Activated CD4-positive, alpha-beta T cell treated with anti-CD3 and anti-CD28 coated beads, Interleukin-2, amount 50 U/mL, for 16 hours (primary cell): ENCODE measurements around the gene EIF2B2.
"Not testable (repeated sequence)": the region's sequence is repeated elsewhere in the genome, so short reads cannot be mapped to it uniquely, and the experiment has no call there.

Experiments used
- DNase-seq: peaks from one replicate; pipeline ENCODE4 v3.0.0-alpha.2; 2020

EIF2B2 gene

DNA sequence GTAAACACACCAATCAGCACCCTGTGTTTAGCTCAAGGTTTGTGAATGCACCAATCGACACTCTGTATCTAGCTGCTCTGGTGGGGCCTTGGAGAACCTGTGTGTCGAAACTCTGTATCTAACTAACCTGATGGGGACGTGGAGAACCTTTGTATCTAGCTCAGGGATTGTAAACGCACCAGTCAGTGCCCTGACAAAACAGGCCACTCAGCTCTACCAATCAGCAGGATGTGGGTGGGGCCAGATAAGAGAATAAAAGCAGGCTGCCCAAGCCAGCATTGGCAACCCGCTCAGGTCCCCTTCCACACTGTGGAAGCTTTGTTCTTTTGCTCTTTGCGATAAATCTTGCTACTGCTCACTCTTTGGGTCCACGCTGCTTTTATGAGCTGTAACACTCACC, 6.9 kb upstream of the EIF2B2 start:
- not testable (repeated sequence) for DNase-seq

DNA sequence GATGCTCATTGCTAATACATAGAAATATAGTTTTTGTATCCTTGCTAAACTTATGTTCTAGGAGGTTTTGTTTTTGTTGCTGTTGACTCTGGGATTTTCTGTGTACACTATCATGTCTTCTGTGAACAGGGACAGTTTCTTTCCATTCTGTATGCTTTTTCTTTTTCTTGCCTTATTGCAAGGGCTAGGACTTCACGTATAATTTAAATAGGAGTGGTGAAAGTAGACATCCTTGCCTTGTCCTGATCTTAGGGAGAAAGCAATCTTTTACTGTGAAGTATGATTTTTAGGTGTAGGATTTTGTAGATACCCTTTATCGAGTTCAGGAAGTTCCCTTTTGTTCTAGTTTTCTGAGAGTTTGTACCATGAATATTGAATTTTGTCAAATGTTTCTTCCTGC, 1.5 kb upstream of the EIF2B2 start:
- no peak for DNase-seq

DNA sequence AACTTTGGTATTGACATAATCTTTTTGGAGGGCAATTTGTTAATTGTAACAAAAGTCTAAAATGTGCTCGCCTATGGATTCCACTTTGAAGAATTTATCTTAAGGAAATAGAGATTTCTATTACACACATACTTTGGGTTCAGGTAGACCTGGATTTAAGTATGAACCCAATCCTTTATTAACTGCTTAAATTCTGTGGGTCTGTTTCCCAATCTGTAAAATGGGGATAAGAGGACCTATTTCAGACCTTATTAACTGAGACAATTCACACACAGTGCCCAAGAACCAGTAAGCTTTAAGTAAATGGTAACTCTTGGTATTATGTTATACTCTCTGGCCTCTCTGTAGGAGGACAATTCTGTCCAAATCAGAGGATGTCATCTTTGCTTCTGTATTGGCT, 822 bp upstream of the EIF2B2 start:
- DNase-seq: no peak

DNA sequence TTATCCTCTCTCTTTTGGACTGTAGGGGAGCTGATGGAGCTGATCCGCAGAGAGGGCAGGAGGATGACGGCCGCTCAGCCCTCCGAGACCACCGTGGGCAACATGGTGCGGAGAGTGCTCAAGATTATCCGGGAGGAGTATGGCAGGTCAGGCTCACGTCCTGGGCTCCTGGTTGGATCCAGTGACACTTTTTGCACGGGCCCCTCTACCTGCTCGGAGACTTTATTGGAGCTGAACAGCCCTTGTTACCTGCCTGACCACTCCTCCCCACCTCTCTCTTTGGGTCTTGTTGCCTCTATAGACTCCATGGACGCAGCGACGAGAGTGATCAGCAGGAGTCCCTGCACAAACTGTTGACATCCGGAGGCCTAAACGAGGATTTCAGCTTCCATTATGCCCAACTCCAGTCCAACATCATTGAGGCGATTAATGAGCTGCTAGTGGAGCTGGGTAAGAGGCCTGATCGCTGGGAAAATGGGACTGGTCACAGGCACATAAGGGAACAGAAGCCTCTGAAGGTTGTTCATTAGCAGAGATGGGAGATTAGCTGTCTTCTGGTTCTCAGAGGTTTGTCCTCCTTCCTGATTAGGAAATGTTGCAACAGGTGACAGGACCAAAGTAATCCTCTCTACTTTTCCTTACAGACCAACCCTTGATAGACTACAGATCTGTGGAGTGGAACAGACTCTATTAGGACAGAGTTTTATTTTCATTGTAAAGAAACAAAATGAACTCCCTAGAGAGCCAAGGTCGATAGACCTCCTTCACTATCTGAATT, 718 bp downstream of the EIF2B2 start:
- DNase-seq: peak; percentile 13

DNA sequence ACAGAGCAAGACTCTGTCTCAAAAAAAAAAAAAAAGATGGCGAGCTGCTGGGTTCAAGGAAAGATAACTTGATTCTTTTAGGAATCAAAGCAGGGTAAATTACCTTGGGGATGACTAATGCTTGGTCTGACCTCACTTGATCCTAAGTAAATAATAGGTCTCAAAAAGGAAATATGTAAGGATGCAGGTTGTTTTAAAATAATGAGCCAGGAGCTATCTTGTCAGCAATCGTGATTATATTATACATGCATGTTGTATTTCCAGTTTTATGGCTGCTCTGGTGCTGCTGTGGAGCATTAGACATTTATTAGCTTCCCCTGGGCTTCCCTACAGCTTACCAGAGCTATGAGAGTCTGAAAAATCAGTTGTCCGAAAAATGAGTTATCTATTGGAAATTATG, 2.6 kb downstream of the EIF2B2 start:
- DNase-seq: no peak

DNA sequence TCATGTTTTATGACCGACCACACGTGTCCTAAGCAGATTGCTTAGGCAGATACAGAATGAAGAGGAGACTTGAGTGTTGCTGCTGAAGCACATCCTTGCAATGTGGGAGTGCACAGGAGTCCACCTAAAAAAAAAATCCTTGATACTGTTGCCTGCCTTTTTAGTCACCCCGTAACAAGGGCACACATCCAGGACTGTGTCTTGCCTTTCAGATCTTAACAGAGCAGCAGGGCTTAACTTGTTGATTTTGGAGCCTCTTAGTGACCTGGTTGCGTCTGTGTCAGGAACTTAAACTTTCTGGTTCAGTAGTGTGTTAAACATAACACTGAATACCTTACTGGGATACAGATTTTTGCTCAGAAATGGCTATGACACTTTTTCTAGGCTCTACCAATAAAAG, 6.5 kb downstream of the EIF2B2 start:
- DNase-seq: no peak

DNA sequence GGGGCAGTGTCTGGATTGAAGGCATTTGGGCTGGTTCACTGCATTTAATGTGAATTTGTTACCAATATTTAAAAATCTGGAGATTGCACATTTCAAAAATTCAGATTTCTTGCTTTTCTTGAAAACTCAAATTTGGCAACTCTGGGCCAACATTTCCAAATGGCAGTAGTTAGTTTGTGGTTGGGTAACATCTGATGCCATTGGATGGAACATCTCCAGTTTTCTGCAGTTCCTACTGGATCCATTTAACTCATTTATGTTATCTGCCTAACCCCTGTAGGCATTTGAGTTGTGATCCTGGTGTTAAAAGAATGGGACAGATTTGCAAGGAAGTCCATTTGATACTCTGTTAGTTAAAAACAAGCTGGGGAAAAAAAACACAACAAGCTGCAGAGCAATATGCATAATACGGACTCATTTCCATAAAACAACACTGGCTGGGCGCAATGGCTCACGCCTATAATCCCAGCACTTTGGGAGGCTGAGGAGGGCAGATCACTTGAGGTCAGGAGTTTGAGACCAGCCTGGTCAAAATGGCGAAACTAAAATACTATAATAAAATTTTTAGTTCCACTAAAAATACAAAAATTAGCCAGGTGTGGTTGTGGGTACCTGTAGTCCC, 7.9 kb downstream of the EIF2B2 start:
- no peak for DNase-seq

DNA sequence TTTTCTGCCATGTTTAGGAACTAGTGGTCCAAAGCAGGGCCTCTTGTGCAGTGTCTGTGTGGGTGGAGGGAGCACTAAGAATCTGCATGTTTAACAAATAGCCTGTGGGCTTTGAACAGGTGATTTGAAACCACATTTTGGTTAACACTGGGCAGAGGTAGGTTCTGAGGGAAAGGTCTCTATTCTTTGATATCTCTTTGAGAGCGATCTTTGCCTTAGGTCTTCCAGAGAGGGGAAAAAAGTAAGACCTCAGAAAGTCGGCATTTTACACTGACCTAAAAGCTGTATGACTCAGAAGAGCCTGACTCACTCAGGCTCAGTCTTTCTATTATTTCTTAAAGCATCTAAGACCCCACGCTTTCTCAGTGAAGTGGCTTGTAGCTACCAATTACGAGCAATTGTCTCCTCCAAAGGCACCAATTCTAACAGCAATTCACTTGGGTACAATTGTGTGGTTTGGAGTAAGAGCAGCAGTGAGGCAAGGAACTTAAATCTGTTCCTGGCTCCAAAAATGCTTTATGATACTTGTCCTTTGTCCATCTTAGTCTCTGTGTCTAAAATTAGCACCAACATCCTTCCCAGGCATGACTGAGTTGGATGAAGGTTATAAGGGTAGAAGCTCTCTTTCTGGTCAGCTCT, 8.8 kb downstream of the EIF2B2 start:
- peak; percentile 29 for DNase-seq

DNA sequence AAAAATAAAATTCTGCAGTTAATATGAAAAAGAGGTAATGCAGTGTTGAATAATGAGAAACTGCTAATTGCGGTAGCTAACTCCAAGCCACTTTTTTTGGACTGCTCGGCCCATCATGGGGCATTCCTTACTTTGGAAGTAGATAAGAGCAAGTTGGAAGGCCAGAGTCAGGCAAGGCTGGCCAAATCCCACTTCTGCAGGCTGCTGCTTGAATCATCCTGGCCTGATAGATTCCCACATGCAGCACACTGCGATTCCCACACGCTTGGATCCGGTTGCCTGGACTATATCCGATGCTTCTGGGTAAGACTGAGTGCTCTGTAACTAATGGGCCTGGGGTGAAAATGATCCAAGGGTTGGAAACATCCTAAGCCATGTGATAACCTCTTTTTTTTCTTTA, 10.6 kb downstream of the EIF2B2 start:
- no peak for DNase-seq

DNA sequence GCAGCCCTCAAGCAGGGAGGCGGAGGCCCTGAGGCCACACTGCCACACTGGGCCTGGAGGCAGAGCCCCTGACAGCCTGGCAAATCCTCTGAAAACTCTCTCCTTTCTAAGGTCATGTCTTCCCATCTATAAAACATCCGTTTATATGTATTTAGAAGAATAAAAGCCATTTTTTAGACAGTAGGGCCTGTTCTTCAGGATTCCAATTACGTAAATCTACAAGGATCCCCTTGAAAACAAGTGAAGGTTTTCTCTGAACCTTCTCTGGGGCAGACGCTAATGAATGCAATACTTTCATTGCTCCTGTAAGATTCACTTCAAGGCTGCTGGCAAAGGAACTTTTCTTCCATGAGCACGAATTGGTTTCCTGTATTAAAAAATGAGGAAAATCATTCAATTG, 12.8 kb downstream of the EIF2B2 start:
- DNase-seq: no peak

DNA sequence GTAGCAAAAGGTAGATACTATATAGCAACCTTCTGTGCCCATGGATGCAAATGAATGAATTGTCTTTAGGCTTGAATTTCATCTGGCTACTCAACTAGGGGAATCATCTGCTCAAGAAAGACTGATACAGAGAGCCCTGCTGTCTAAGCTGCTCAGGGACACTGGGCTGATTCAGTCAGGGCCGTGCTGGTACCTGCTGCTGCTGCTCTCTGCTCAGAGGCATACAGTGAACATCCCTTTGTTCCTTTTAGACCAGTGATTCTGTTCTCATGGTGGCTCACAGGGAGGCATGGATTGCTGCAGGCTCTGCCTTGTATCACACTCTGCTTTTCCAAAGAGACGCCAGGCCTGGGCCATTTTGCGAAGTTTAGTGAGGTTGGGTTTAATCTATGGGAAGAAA, 14.1 kb downstream of the EIF2B2 start:
- DNase-seq: no peak

DNA sequence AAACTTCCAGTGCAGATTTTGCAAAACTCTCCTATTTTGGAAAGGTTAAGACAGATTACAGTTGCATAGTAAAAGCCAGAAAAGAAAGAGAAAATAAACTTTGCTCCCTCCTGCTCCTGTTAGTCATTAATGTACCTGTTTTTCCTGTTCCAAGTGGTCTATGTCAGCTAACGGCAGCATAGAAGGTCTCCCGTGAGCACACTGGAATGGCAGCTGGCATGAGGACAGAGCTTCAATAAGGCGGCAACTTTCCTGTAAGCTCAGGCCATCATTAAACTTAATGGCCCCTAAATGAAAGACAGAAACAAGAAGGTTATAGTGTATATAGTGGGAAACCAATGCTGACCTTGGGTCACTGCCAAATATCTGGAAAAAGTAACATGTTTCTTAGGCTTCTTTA, 16.0 kb downstream of the EIF2B2 start:
- no peak for DNase-seq

DNA sequence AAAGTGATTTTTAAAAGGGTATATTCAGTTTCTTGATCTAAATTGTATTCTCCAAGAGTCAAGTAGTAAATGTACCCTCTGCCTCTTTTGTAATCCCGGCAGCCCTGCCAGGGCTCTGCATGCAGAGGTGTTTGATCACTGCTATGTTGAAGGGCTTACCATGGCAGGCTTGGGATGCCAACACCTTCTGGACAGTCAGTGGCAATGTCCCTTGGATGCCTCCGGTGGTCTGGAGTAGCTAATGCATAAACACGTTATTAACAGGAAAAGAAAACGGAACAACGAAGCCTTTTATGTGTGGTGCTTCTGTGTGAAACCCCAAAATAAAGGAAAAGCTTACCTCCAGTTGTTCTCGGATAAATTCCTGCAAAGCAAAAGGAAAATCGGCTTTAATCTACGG, 19.9 kb downstream of the EIF2B2 start:
- DNase-seq: no peak

DNA sequence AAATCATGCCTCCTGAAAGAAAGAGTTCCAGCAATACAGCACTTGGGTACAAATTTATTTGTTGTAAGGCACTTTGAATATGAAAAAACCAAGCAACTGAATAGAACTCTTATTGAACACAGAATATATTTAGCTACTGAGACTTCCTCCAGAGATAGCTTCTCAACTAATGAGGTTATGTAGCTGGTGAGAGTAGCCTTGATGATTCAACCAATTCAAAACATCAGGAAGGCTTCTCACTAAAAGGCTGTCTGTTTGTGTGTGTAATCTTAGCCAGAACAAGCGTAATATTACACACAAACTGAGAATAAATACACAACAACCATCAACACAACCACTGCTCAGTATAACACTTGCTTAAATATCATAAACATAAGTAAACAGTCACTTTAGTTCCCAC, 20.4 kb downstream of the EIF2B2 start:
- DNase-seq: no peak

DNA sequence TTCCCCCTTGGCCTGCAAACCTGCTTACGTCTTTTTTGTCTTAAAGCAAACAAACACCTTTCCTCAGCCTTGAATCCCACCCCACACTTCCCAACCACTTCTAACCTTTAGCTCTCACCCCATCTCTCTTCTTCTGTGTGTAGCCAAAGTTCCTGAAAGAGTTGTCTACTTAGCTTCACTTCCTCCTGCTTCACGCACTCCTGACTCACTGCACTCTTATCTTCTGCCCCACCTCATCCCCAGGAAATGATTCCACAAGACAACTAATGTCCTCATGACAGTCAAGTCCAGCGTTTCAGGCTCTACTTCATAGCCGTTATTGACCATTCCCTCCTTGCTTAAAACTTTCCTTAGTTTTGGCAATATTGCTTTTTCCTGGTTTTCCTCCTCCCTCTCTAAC, 22.4 kb downstream of the EIF2B2 start:
- DNase-seq: no peak

DNA sequence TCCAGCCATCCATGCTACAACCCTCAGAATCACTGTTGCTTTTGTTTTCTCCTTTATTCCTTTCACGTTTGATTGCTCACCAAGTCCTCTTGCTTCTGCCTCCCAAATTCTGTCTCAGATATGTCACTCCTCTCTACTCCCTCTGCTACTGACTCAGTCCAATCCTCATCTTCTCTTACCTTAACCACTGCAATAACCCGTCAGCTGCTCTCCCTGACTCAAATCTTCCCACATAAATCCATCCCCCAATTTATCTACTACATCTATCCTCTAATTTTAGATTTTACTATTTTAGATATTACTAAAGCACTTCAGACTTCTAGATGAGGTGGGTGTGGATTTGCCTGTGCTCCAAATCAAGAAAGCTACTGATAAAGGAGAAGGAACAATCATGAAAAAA, 23.2 kb downstream of the EIF2B2 start:
- DNase-seq: no peak

DNA sequence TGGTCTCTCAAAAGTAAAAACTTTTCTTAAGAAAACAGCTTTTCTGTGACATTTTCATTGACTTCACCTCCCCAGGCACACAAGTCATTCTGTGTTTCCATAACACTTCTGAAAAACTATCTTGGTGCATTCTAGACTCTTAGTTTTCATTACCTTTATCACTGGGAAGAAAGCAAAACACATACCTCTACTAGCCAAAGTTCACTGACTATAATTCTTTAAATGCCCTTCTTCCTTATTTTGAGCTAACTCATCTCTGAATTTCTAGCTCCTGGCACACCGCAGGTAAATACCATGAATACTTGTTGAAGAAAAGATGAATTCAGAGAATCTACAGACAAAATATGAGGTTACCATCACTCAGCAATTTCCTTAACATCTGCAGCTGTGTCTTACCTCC, 27.4 kb downstream of the EIF2B2 start:
- no peak for DNase-seq

DNA sequence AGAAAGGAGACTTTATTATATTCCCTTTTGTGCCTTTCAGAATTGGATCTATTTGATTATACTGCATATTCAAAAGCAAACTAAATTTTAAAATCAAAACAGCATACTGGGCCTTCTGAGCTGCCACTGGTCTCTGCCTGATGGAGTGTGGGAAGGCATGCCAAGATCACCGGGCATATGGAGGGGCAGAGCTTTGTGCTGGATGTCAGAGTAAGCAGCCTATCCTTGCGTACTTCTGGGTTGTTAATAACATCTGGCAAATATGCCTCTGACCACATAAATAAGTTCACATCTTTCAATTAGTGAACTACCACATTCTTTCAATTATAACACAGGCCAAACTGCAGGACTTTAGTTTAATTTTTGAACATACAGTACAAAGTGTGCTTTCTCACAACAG, 30.2 kb downstream of the EIF2B2 start:
- DNase-seq: no peak

DNA sequence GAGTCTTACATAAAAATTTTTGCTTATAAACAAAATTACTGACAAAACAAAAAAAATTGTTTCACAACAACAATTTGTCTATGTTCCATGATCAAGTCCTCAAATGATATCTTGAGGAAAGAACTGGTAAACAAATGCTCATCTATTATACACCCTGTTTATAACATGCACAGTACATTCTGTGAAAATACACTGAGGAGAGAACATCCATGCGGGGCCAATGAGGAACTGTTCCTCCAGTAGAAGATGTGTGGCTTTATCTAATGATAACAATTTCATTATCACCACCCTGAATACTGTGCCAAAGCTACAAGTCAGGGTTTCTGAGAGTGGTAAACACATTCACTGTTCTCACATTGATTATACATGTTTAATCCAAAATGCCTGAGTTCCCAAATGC, 37.8 kb downstream of the EIF2B2 start:
- DNase-seq: no peak

DNA sequence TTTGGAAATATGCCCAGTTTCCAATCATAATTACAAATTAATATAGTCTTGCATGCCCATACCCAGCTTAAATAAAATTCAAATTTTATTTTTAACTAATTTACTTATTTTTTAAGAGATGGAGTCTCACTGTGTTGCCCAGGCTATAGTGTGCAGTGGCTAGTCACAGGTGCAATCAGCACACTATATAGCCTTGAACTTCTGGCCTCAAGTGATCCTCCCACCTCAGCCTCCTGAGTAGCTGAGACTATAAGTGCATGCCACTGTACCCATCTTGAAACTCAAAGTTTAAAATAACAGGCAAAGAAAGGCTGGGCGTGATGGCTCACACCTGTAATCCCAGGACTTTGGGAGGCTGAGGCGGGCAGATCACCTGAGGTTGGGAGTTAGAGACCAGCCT, 38.2 kb downstream of the EIF2B2 start:
- DNase-seq: no peak

DNA sequence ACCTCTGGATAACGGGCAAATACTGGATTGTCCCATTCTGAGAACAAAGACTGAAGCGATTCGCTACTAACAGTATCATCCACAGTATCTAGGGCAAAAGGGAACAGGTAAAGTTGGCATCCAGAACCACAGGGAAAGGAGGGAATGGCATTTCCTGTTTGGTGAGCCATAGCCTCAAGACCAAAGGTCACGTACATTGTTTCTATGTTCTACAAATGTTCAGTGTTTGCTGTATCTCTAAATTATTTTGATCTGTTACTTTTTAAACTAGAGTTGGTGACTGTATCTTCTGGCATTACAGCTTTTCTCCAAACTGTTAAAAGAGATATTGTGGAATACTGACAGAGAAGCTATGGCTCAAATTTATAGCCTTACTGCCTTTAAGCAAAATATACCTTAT, 38.9 kb downstream of the EIF2B2 start:
- DNase-seq: no peak

DNA sequence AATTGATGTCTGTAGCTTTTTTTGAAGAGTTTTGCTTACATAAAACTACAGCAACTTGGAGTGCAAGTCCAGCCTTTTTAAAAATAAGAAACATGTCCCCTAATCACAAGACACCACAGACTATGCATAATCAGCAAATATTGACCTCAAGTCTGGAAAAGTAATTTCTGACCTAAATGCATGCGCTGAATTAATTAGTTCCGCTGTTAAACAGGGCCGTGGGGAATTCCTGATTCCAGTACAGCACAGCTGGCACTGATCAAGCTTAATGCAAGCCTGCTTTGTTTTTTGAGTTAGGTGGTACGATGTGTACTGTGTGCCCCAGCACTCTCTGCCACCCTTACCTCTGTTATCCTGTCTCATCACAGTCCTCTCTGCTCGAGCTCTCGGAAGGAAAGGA, 39.3 kb downstream of the EIF2B2 start:
- no peak for DNase-seq

DNA sequence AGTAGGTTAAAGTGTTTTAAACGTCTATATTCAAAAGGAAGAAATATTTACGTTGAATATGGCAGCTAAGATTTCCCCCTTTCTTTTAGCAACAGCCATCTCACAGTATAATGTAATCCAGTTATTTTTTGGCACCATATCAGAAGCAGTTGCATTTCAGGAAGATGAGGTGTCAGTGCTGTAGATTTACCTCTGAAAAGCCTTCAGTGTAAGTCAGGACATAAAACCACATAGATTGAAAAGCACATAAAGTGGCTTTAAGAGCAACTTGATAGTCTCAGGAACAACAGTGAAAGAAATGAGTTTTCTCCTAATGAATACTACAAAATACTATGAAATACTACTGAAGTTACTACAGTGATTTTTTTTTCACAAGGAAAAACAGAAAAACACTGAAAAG, 41.6 kb downstream of the EIF2B2 start:
- no peak for DNase-seq

DNA sequence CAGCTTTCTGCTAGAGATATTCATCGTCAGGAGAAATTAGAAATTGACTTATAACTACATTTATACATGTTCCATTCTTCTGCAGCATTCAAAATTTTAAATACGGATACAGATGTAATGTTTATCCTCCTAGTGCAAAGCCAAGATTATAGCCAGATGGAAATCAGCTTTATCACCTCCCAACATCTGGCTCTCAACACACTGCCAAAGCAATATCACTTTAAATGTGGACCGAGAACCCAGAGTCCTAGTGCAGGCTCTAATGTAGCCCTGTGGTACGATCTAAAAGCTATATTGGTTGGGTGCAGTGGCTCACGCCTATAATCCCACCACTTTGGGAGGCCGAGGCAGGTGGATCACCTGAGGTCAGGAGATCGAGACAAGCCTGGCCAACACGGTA, 42.0 kb downstream of the EIF2B2 start:
- DNase-seq: no peak

DNA sequence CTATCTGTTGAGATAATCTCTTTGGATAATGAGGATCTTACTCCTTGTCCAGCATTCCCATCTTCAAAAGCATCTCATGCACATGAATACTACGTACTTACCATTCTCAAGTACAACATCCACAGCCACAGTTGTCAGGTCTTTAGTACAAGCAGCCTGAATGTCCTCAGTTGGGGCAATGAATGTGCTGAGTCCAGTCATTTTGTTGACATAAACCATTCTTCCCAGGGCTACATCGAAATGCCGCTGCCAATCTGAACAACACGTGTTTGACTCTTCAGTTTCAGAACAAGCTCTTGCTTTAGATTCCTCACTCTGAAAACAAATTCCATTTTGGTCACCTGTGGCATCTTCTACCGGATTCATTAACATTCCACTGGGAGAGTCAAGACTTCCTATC, 43.6 kb downstream of the EIF2B2 start:
- no peak for DNase-seq
